SK-N-SH (cell line): ENCODE results near the gene RASSF4.

Experiments used
- CTCF ChIP-seq: fragments of 200-600 bp; sonication (generic); IDR thresholded peaks from 2 replicates; pipeline ENCODE4 v1.6.1; 2017; ENCODE audit warnings: antibody characterized with exemption, mild to moderate bottlenecking, moderate library complexity
- FOXJ3 ChIP-seq: sonication (generic); formaldehyde crosslinking; IDR thresholded peaks from 2 replicates; pipeline ENCODE4 v1.5.1; 2020; ENCODE audit warnings: mild to moderate bottlenecking, missing genetic modification reagents
- POLR2AphosphoS5 ChIP-seq: IDR thresholded peaks from 2 replicates; pipeline ENCODE4 v1.6.1; 2012; ENCODE audit warnings: low read depth, low read length
- RAD21 ChIP-seq: IDR thresholded peaks from 2 replicates; pipeline ENCODE4 v1.6.1; 2012; ENCODE audit warnings: mild to moderate bottlenecking, low read length
- REST ChIP-seq: IDR thresholded peaks from 2 replicates; pipeline ENCODE4 v1.6.1; 2012; ENCODE audit warnings: mild to moderate bottlenecking, low read depth, low read length, moderate library complexity
- RFX5 ChIP-seq: IDR thresholded peaks from 2 replicates; pipeline ENCODE4 v1.6.1; 2012; ENCODE audit warnings: mild to moderate bottlenecking, improper control_type of control experiment, low read length
- TAF1 ChIP-seq: IDR thresholded peaks from 2 replicates; pipeline ENCODE4 v1.6.1; 2012; ENCODE audit warnings: low read depth, mild to moderate bottlenecking, low read length, moderate library complexity, borderline replicate concordance

GRCh38 chr10:44986670-44987069 is 27.1 kb downstream of the RASSF4 start:
- no peak for TF ChIP-seq POLR2AphosphoS5
- TF ChIP-seq TAF1, result no peak
- no peak for TF ChIP-seq RFX5
- no peak for TF ChIP-seq CTCF
- no peak for TF ChIP-seq RAD21
- TF ChIP-seq FOXJ3 (CRISPR knock-in tag), result no peak
- no peak for TF ChIP-seq REST
